Measurements from ENCODE around the gene TSC22D3.
A peak's percentile ranks its signal among the peaks of the same experiment; 100 is the strongest.

TSC22D3 gene

DNA sequence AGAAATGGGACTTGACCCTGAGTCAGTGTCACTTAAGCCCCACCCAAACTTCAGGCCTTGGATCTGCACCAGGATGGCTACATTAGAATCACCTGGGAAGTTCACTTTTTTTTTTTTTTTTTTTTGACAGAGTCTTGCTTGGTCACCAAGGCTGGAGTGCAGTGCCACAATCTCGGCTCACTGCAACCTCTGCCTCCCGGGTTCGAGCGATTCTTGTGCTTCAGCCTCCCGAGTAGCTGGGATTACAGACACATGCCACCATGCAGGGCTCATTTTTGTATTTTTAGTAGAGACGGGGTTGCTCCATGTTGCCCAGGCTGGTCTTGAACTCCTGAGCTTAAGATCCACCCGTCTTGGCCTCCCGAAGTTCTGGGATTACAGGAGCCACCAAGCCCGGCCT is 4.9 kb upstream of the TSC22D3 start:
- Histone ChIP-seq H3K4me3 (no peak overlapping the region), H3K27ac (no peak overlapping the region), H3K36me3 (ENCODE audit: insufficient read depth, low read length) (no peaks in the 10 kb centered on the region), H3K9me3 (ENCODE audit: low read depth, low read length) (no peaks in the 10 kb centered on the region), H3K9ac (ENCODE audit: insufficient read length) (no peak overlapping the region)
- TF ChIP-seq POLR2AphosphoS5 (IDR thresholded peaks at IDR 0.05; ENCODE audit: borderline replicate concordance, low read depth, low read length): no peak
- no peak for TF ChIP-seq FOXP2 (optimal IDR thresholded peaks at IDR 0.05; ENCODE audit: control extremely low read depth, extremely low read length, insufficient read depth)
- TF ChIP-seq EZH2 (IDR thresholded peaks at IDR 0.05): no peak
- DNase-seq (ENCODE audit: low read depth, low spot score): no peak

DNA sequence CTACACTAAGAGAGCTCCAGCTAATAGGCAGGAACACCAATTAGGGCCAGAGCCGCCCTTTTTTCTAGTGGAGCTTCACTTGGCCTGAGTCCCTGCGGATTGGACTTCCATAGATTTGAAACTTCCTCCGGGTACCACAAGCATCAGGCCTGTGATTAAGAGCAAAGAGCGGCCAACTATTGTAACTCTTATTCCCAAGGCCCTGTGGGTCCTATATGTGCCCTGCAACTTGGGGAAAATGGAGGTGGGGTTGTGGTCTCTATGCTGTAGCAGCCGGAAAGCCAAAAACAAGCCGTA is 1.9 kb upstream of the TSC22D3 start, which contains the start of gene NCBP2L:
NCBP2L (plus strand) TSS at position 198 of the 297 bp plus-strand sequence. CDS start 16,488 bp downstream, outside the sequence.
- H3K36me3 ChIP-seq (ENCODE audit: insufficient read depth, low read length): no peaks in the 10 kb centered on the region
- no peaks in the 10 kb centered on the region for H3K9me3 ChIP-seq (ENCODE audit: low read depth, low read length)
- H3K9ac ChIP-seq (ENCODE audit: insufficient read length): no peak within 1 kb of the TSS
- TF ChIP-seq POLR2AphosphoS5 (IDR thresholded peaks at IDR 0.05; ENCODE audit: borderline replicate concordance, low read depth, low read length) (no peak), FOXP2 (optimal IDR thresholded peaks at IDR 0.05; ENCODE audit: control extremely low read depth, extremely low read length, insufficient read depth) (no peak), EZH2 (IDR thresholded peaks at IDR 0.05) (no peak)
- H3K4me3 ChIP-seq: peak within 1 kb of the TSS; percentile 60
- DNase-seq (ENCODE audit: low read depth, low spot score): no peak
- H3K27ac ChIP-seq: no peak within 1 kb of the TSS

DNA sequence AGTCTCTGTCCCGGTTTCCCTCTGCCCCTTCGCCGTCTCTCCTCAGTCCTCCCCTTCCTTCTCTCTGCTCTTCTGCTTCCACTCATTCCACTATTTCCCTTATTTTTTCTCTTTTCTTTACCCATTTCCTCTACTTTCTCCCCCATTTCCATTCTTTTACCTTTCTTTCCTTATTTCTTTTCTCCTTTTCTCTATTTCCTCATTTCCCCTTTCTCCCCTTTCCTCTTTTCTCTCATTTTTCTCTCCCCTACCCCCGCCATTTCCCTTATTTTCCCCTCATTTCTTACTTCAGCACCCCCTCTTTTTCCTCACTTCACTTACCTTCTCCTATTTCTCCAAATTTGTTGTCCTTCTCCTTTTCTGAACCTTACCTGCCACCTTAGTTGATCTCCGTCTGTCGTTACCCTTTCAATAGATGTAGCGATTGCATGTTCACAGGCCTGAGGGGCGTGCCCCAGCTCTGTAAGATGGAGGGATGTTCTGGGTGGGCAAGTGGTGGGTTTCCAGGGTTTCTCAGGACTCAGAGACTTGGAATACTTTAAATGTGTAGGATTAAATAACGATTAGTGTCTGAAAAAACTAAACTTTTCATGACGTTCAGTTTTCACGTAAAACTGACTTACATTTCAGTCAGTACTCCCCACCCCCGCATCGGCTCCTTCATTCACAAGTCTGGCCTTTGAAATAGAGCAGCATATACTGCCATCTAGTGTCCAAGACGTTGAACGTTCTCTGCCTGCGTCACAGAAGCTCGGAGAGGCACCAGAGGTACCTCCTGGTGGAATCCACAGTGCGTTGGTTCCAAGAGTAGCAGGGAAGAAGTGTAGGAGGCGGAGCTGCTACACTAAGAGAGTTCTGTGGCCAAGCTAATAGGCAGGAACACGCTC is 1.3 kb upstream of the TSC22D3 start:
- no peak overlapping the region for H3K27ac ChIP-seq
- no peaks in the 10 kb centered on the region for H3K9me3 ChIP-seq (ENCODE audit: low read depth, low read length)
- H3K4me3 ChIP-seq: peak overlapping the region; percentile 60
- no peak overlapping the region for H3K9ac ChIP-seq (ENCODE audit: insufficient read length)
- no peaks in the 10 kb centered on the region for H3K36me3 ChIP-seq (ENCODE audit: insufficient read depth, low read length)
- TF ChIP-seq FOXP2 (optimal IDR thresholded peaks at IDR 0.05; ENCODE audit: control extremely low read depth, extremely low read length, insufficient read depth): no peak
- TF ChIP-seq POLR2AphosphoS5 (IDR thresholded peaks at IDR 0.05; ENCODE audit: borderline replicate concordance, low read depth, low read length): no peak
- TF ChIP-seq EZH2 (IDR thresholded peaks at IDR 0.05): no peak
- DNase-seq (ENCODE audit: low read depth, low spot score): peak; percentile 73

DNA sequence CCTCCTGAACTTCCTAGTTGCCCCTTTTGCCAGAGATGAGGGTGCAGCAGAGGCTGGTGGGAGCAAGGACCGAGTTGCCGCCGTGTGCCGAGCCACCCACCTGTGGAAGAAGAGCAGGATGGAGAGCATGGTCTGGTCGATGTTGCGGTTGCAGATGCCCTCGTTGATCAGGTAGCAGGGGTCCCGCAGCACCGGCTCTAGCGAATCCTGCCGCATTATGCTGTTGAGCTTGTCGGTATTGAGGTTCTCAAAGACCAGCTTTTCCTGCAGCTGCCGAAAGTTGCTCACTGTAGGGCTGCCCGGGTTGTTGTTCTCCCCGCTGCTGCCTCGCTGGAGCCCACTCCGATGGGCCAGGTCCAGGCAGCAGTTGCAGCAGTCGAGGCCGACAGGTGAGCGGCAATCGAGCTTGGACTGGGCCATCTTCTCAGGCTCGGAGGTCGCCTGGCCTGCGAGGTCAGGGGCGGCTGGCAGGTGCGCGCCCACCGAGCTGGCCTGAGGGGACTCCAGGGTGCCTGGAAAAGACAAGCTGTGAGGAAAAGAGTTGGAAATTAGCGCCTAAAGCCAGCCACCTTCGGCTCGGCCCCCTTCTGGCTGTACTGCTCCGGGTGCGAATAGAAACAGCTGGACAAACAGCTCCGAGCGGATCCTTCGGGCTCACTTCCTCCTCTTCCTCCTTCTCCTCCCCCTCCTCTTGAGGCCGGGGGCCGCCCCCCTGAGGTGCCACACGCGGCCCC is 420 bp downstream of the TSC22D3 start:
- no peak overlapping the region for H3K4me3 ChIP-seq
- TF ChIP-seq POLR2AphosphoS5 (IDR thresholded peaks at IDR 0.05; ENCODE audit: borderline replicate concordance, low read depth, low read length): no peak
- H3K9ac ChIP-seq (ENCODE audit: insufficient read length): no peak overlapping the region
- H3K9me3 ChIP-seq (ENCODE audit: low read depth, low read length): no peaks in the 10 kb centered on the region
- no peak overlapping the region for H3K27ac ChIP-seq
- DNase-seq (ENCODE audit: low read depth, low spot score): no peak
- no peaks in the 10 kb centered on the region for H3K36me3 ChIP-seq (ENCODE audit: insufficient read depth, low read length)

DNA sequence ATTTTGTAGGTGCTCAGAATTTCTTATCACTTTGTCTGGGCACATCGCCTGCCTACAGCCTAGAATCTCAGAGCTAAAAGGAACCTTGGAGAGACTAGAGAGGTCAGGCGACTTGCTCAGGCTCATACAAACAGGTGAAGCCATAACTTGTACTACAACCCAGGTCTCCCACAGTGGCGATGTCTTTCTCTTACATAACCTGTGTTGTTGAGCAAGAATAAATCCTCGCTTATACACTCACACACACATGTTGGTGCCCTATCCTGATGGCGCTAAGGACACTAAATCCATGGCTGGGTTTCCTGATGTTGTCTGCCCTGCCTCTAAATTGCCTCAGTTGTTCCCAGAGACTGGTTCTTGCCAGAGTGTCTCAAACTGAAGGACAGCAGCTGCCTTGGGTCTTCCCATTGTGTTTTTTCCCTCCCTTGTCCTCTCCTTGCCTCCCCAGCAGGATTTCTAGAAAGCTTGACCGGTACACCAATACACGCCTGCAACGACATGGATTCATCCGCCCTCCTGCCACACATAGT is 1.6 kb downstream of the TSC22D3 start:
- no peak for TF ChIP-seq FOXP2 (optimal IDR thresholded peaks at IDR 0.05; ENCODE audit: control extremely low read depth, extremely low read length, insufficient read depth)
- no peak for TF ChIP-seq POLR2AphosphoS5 (IDR thresholded peaks at IDR 0.05; ENCODE audit: borderline replicate concordance, low read depth, low read length)
- no peak for TF ChIP-seq EZH2 (IDR thresholded peaks at IDR 0.05)
- no peak for DNase-seq (ENCODE audit: low read depth, low spot score)
- no peak overlapping the region for H3K27ac ChIP-seq
- no peak overlapping the region for H3K9ac ChIP-seq (ENCODE audit: insufficient read length)
- no peak overlapping the region for H3K4me3 ChIP-seq
- no peaks in the 10 kb centered on the region for H3K36me3 ChIP-seq (ENCODE audit: insufficient read depth, low read length)
- no peaks in the 10 kb centered on the region for H3K9me3 ChIP-seq (ENCODE audit: low read depth, low read length)

DNA sequence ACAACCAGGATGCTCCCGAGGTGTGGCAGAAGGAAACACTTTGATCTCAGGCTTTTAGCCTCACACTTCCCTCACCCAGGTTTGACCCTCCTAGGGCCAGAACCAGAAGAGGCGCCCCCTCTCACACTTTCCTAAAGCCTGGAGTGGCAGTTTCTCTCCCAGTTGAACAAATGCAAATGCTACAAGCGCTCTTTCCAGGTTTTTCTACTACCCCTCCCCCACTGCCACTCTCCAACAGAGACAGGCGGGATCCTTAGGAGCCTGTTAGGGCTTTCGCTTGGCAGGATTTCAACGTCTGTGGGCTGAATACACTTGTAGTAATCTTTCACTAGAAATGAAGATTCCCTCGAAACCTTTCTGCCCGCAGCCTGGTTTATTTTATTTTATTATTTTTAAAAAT is 2.4 kb downstream of the TSC22D3 start:
- no peaks in the 10 kb centered on the region for H3K9me3 ChIP-seq (ENCODE audit: low read depth, low read length)
- H3K9ac ChIP-seq (ENCODE audit: insufficient read length): no peak overlapping the region
- TF ChIP-seq FOXP2 (optimal IDR thresholded peaks at IDR 0.05; ENCODE audit: control extremely low read depth, extremely low read length, insufficient read depth) (no peak), EZH2 (IDR thresholded peaks at IDR 0.05) (no peak), POLR2AphosphoS5 (IDR thresholded peaks at IDR 0.05; ENCODE audit: borderline replicate concordance, low read depth, low read length) (no peak)
- no peak for DNase-seq (ENCODE audit: low read depth, low spot score)
- no peak overlapping the region for H3K4me3 ChIP-seq
- no peak overlapping the region for H3K27ac ChIP-seq
- H3K36me3 ChIP-seq (ENCODE audit: insufficient read depth, low read length): no peaks in the 10 kb centered on the region

DNA sequence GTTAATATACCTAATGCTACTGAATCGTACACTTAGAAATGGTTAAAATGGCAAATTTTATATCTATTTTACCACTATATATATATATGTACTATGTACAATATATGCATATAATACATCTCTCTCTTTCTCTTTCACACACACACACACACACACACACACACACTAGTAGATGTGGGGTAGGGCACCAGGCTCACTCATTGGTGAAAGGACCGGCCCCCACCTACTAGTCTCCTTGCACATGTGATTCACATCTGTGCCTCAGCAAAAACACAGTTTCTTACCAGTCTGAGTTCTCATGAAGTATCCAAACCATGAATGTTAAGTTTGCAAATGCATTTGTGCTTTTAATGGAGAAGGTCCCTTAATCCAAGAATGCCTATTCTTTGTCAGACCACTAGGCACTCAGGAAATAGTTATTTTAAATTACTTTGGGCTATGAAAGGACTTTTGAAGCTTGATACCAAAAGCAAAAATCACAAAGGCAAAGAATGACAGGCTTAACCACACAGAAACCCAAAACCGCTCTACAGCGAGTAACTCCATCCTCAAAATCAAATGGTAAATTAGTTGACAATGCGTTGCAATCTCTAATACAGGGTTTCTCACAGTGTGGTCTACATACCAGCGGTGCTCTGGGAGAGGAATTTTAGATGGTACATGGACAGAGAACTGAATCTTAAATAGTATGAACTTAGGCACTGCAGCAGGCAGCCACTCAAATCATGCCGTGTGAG is 5.8 kb downstream of the TSC22D3 start:
- Histone ChIP-seq H3K9me3 (ENCODE audit: low read depth, low read length) (no peaks in the 10 kb centered on the region), H3K36me3 (ENCODE audit: insufficient read depth, low read length) (no peaks in the 10 kb centered on the region), H3K27ac (no peak overlapping the region), H3K9ac (ENCODE audit: insufficient read length) (no peak overlapping the region), H3K4me3 (no peak overlapping the region)
- no peak for DNase-seq (ENCODE audit: low read depth, low spot score)
- no peak for TF ChIP-seq FOXP2 (optimal IDR thresholded peaks at IDR 0.05; ENCODE audit: control extremely low read depth, extremely low read length, insufficient read depth)
- no peak for TF ChIP-seq POLR2AphosphoS5 (IDR thresholded peaks at IDR 0.05; ENCODE audit: borderline replicate concordance, low read depth, low read length)
- no peak for TF ChIP-seq EZH2 (IDR thresholded peaks at IDR 0.05)

DNA sequence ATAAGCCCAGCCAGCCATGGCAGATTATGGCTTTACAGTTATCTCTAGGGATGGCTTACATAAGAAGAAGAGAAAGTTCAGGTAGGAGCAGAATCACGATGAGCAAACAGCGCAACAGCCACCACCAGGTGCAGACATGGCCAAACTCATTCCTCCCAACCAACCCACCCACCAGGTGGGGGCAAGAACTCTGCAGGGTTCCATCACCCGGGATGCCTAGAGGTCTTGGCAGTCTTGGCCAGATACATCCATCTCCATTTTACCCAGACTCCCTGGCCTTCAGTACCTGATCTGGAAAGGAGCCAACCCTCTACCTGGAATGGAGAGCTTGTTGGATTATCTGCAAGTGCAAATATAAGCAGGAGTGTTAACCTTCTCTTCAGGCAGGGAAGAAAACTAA is 7.5 kb downstream of the TSC22D3 start:
- Histone ChIP-seq H3K9me3 (ENCODE audit: low read depth, low read length) (no peaks in the 10 kb centered on the region), H3K4me3 (no peak overlapping the region), H3K9ac (ENCODE audit: insufficient read length) (no peak overlapping the region), H3K27ac (no peak overlapping the region), H3K36me3 (ENCODE audit: insufficient read depth, low read length) (no peaks in the 10 kb centered on the region)
- no peak for DNase-seq (ENCODE audit: low read depth, low spot score)
- TF ChIP-seq POLR2AphosphoS5 (IDR thresholded peaks at IDR 0.05; ENCODE audit: borderline replicate concordance, low read depth, low read length) (no peak), EZH2 (IDR thresholded peaks at IDR 0.05) (no peak), FOXP2 (optimal IDR thresholded peaks at IDR 0.05; ENCODE audit: control extremely low read depth, extremely low read length, insufficient read depth) (no peak)

Data from SK-N-MC (cell line).